GM12878 (cell line): Measurements from ENCODE around the gene SLC2A5. TPM values are rescaled to one million over a fixed set of nuclear protein-coding genes. Genes with fewer than 3 reads are reported as not detected.

Source experiments
- ATAC-seq: fragments of 200-7000 bp; cut with Tn5 transposase; 3 replicates; pipeline ENCODE4 v1.9.1; 2020; ENCODE audit warnings: mild to moderate bottlenecking, moderate library complexity
- BruUV-seq: library from RNA; stranded (reverse); fragments of 400-500 nt; replicated peaks from 2 replicates; lab custom pipeline; 2021; lab: Mats Ljungman, UMichigan
- CTCF ChIA-PET: fragments of 300-600 bp; sonication (Branson Sonifier 250); formaldehyde crosslinking; extraction: SDS; loops from one replicate; lab custom pipeline; 2021; ENCODE audit warnings: inconsistent platforms; lab: Yijun Ruan, JAX
- POLR2A ChIA-PET: fragments of 350-600 bp; formaldehyde crosslinking; extraction: SDS; loops from one replicate; lab custom pipeline; 2021; ENCODE audit warnings: inconsistent platforms; lab: Charles Lee
- RAD21 ChIA-PET: fragments of 300-600 bp; sonication (Branson Sonifier 250); formaldehyde crosslinking; loops from one replicate; lab custom pipeline; 2023; ENCODE audit warnings: antibody characterized with exemption; ENCODE audit not compliant: unreplicated experiment; lab: Charles Lee
- SMC1A ChIA-PET: fragments of 300-600 bp; sonication (Branson Sonifier 250); formaldehyde crosslinking; loops from one replicate; lab custom pipeline; 2023; ENCODE audit not compliant: unreplicated experiment, uncharacterized antibody; lab: Charles Lee
- DNase-seq: peaks from one replicate; pipeline ENCODE4 v3.0.0-alpha.2; 2011; ENCODE audit warnings: low read depth, low spot score
- FAIRE-seq: peaks from 3 replicates; lab custom pipeline; 2011; peaks lifted over from hg19 to GRCh38; lab: Jason Lieb, UNC
- H2AFZ ChIP-seq: 2 replicates; pipeline ENCODE4 v1.6.0; 2011; ENCODE audit warnings: low read depth, low read length, control low read depth; ENCODE audit not compliant: control insufficient read depth
- H3K27ac ChIP-seq: 2 replicates; pipeline ENCODE4 v1.5.1; 2011; ENCODE audit warnings: control low read depth; ENCODE audit not compliant: control insufficient read depth, insufficient read depth
- H3K27me3 ChIP-seq, 2 experiments: replicated peaks in 1 of 2; 2 replicates each; pipeline versions ENCODE4 v1.6.0 to v1.6.1; 2011; ENCODE audit warnings: low read length in 1 of 2; ENCODE audit not compliant: control insufficient read depth in 2 of 2, insufficient read depth in 2 of 2
- H3K36me3 ChIP-seq, 2 experiments: 2 replicates each; pipeline ENCODE4 v1.5.1; 2011; ENCODE audit warnings: low read length in 1 of 2; ENCODE audit not compliant: control insufficient read depth in 2 of 2, insufficient read depth in 2 of 2
- H3K4me1 ChIP-seq: 2 replicates; pipeline ENCODE4 v1.6.1; 2011; ENCODE audit warnings: mild to moderate bottlenecking, low read length, moderate library complexity, mixed read lengths; ENCODE audit not compliant: control insufficient read depth, insufficient read depth
- H3K4me2 ChIP-seq: 2 replicates; pipeline ENCODE4 v1.6.0; 2011; ENCODE audit warnings: control low read depth; ENCODE audit not compliant: control insufficient read depth, insufficient read depth
- H3K4me3 ChIP-seq: fragments of 200-600 bp; sonication (generic); 2 replicates; pipeline ENCODE4 v1.5.1; 2016
- H3K79me2 ChIP-seq: 2 replicates; pipeline ENCODE4 v1.6.0; 2011; ENCODE audit warnings: low read length; ENCODE audit not compliant: control insufficient read depth, insufficient read depth
- H3K9ac ChIP-seq: 2 replicates; pipeline ENCODE4 v1.8.0; 2011; ENCODE audit warnings: low read length, control low read depth, mixed read lengths; ENCODE audit not compliant: control insufficient read depth, insufficient read depth
- H3K9me3 ChIP-seq: replicated peaks from 3 replicates; pipeline ENCODE4 v1.5.1; 2011; ENCODE audit warnings: mild to moderate bottlenecking, low read length; ENCODE audit not compliant: control insufficient read depth, insufficient read depth
- H4K20me1 ChIP-seq: 2 replicates; pipeline ENCODE4 v1.6.0; 2011; ENCODE audit not compliant: control insufficient read depth, insufficient read depth
- FOS ChIP-seq: IDR thresholded peaks from 3 replicates; pipeline ENCODE4 v1.6.1; 2011; ENCODE audit warnings: borderline replicate concordance; ENCODE audit not compliant: insufficient read length; ENCODE audit errors: extremely low read depth
- IKZF2 ChIP-seq, 2 experiments: fragments of 450-650 bp; IDR thresholded peaks; 2 replicates each; pipeline ENCODE4 v1.6.1; 2017; ENCODE audit warnings: mild to moderate bottlenecking in 2 of 2, moderate library complexity in 2 of 2
- IRF4 ChIP-seq: IDR thresholded peaks from 2 replicates; pipeline ENCODE4 v1.6.1; 2011; ENCODE audit warnings: low read depth, low read length
- MEF2A ChIP-seq: IDR thresholded peaks from 2 replicates; pipeline ENCODE4 v1.6.1; 2011; ENCODE audit warnings: low read depth, mild to moderate bottlenecking, low read length, moderate library complexity; ENCODE audit not compliant: insufficient read depth
- USF2 ChIP-seq: IDR thresholded peaks from 2 replicates; pipeline ENCODE4 v1.6.1; 2011; ENCODE audit warnings: low read depth, low read length, improper control_type of control experiment, borderline replicate concordance
- WGBS: methylation state at CpG from one replicate; pipeline ENCODE4 v1.1.6; 2016; ENCODE audit warnings: low lambda C conversion rate; ENCODE audit not compliant: insufficient replicate concordance, insufficient coverage; ENCODE audit errors: missing lambda C conversion rate; 5-methylcytosine and 5-hydroxymethylcytosine counted together
- in situ Hi-C: fragments of 300-500 bp; cut with MboI; formaldehyde crosslinking; loops from 9 replicates; pipeline ENCODE4 v1.14.3; 2018; ENCODE audit warnings: mixed read lengths
- intact Hi-C: fragments of 100-400 bp; cut with micrococcal nuclease; formaldehyde crosslinking; loops from one replicate; pipeline ENCODE4 v1.14.2; 2022; ENCODE audit not compliant: unreplicated experiment
- polyA plus RNA-seq, 11 experiments: library from polyadenylated mRNA; depleted of rRNA in 4 of 11; unstranded in 6 of 11; stranded (reverse) in 5 of 11; fragments of >200 nt; fragmentation: Nextera tagmentation in 4 of 11; fragmentation: Illumina TruSeq in 1 of 11; extraction: Ambion mirVana in 4 of 11; extraction: Trizol in 1 of 11; gene quantifications; 1 replicate in 1 of 11; 2 replicates in 10 of 11; pipeline versions ENCODE4 v1.2.1 to v1.2.3, GENCODE V29; 2011 to 2016; ENCODE audit warnings: inconsistent platforms in 2 of 11, missing spikeins in 2 of 11, low read depth in 1 of 11
- total RNA-seq, 4 experiments: library from RNA; depleted of rRNA in 3 of 4; stranded (reverse); fragments of >200 nt in 3 of 4; fragmentation: Illumina TruSeq in 1 of 4; extraction: Trizol in 1 of 4; gene quantifications; 2 replicates each; pipeline versions ENCODE4 v1.2.1 to v1.2.3, GENCODE V29; 2013 to 2021
- TF ChIP-seq, protein P1 (sequence below): fragments of 450-650 bp; formaldehyde crosslinking; IDR thresholded peaks from 2 replicates; pipeline ENCODE4 v1.5.0; 2022; ENCODE audit warnings: mild to moderate bottlenecking, missing genetic modification characterization

Gene SLC2A5
- total and polyA plus RNA-seq, 10 of the 15 experiments (the other 5 are each of a cell fraction or from before 2014, with no cell fraction given), result 4.5 to 76.6 (median 23.9) TPM

GRCh38 chr1:9093091-9093490, 23.7 kb upstream of the SLC2A5 start:
- CTCF ChIA-PET, result interaction anchor here (0.7 to 1.5 kb wide), 4 partner anchors 8 to 179 kb away, joined by 3 to 8 read pairs (median 4); no protein-coding TSS in a partner anchor

DNA sequence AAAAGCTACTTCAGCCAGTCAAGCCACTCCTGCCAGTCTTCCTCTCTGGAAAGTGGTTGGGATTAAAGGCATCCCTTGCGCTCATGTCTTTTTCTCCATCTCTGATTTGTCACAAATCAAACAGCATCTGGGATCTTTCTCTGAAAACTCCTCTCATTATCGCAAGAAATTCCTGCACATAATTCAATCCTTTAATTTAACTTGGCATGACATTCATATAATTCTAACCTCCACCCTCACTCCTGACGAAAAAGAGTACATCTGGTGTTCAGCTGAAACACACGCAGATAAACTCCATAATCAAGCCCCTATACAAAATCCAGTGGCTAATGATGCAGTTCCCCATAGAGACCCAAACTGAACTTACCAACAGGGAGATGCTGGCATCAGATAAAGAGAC, 19.4 kb upstream of the SLC2A5 start:
- Histone ChIP-seq H3K4me2 (no peak overlapping the region), H3K4me1 (no peaks in the 10 kb centered on the region), H4K20me1 (no peaks in the 10 kb centered on the region), H3K36me3 (no peaks in the 10 kb centered on the region), H3K27ac (no peak overlapping the region), H3K27me3 (no peaks in the 10 kb centered on the region; a peak in 2 of 4 replicates), H3K4me3 (no peak overlapping the region), H3K9ac (no peak overlapping the region), H3K79me2 (no peaks in the 10 kb centered on the region), H2AFZ (no peak overlapping the region), H3K9me3 (peaks cover 4% of the 10 kb centered on the region; the same call in 2 of the 3 replicates)
- intact Hi-C loops, result no loop called here
- SMC1A ChIA-PET, result interaction anchor here (1.6 kb wide), 1 partner anchor 8 kb away, joined by 3 read pairs; no protein-coding TSS in a partner anchor
- POLR2A ChIA-PET, result interaction anchor here (0.8 kb wide), 1 partner anchor 10 kb away, joined by 3 read pairs; no protein-coding TSS in a partner anchor
- FAIRE-seq, result no peak
- no peak for DNase-seq
- WGBS, result 46% methylated on average over 4 of the region's 4 CpGs
- TF ChIP-seq MEF2A (no peak), FOS (no peak), USF2 (no peak)
- TF ChIP-seq, protein P1, sequence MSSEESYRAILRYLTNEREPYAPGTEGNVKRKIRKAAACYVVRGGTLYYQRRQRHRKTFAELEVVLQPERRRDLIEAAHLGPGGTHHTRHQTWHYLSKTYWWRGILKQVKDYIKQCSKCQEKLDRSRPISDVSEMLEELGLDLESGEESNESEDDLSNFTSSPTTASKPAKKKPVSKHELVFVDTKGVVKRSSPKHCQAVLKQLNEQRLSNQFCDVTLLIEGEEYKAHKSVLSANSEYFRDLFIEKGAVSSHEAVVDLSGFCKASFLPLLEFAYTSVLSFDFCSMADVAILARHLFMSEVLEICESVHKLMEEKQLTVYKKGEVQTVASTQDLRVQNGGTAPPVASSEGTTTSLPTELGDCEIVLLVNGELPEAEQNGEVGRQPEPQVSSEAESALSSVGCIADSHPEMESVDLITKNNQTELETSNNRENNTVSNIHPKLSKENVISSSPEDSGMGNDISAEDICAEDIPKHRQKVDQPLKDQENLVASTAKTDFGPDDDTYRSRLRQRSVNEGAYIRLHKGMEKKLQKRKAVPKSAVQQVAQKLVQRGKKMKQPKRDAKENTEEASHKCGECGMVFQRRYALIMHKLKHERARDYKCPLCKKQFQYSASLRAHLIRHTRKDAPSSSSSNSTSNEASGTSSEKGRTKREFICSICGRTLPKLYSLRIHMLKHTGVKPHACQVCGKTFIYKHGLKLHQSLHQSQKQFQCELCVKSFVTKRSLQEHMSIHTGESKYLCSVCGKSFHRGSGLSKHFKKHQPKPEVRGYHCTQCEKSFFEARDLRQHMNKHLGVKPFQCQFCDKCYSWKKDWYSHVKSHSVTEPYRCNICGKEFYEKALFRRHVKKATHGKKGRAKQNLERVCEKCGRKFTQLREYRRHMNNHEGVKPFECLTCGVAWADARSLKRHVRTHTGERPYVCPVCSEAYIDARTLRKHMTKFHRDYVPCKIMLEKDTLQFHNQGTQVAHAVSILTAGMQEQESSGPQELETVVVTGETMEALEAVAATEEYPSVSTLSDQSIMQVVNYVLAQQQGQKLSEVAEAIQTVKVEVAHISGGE (CRISPR knock-in tag), result no peak
- RAD21 ChIA-PET, result no interaction called here
- ATAC-seq, result no peak
- BruUV-seq, result no TSS peak
- in situ Hi-C loops, result no loop called here
- CTCF ChIA-PET, result no interaction called here

More at GRCh38 chr1:9093091-9093490, 23.7 kb upstream of the SLC2A5 start:
- TF ChIP-seq IRF4, result no peak
- TF ChIP-seq IKZF2 (IDR thresholded peaks at IDR 0.05), result 0 out of 4 replicates have a peak, but pooled peaks of 1 of the 2 experiments have one; percentile 13
- WGBS, result 51% methylated on average over 6 of the region's 6 CpGs
- intact Hi-C loops (no loop called here), in situ Hi-C loops (no loop called here)
- RAD21 ChIA-PET, result interaction anchor here (1.1 to 1.4 kb wide), 2 partner anchors 9 to 88 kb away, joined by 3 read pairs; no protein-coding TSS in a partner anchor
- H3K27ac ChIP-seq, result no peak overlapping the region
- H3K4me2 ChIP-seq, result no peak overlapping the region
- POLR2A ChIA-PET, result interaction anchor here (1.5 kb wide), 1 partner anchor 12 kb away, joined by 12 read pairs; no protein-coding TSS in a partner anchor
- H3K4me3 ChIP-seq, result no peak overlapping the region
- ATAC-seq (no peak), FAIRE-seq (no peak), DNase-seq (no peak)
- no peaks in the 10 kb centered on the region; a peak in 2 of 4 replicates for H3K27me3 ChIP-seq
- no peak overlapping the region for H3K9ac ChIP-seq
- no peaks in the 10 kb centered on the region for H3K36me3 ChIP-seq
- no peak overlapping the region for H2AFZ ChIP-seq
- BruUV-seq, result no TSS peak
- no peaks in the 10 kb centered on the region for H3K4me1 ChIP-seq
- H3K9me3 ChIP-seq, result no peaks in the 10 kb centered on the region; the same call in 1 of the 3 replicates
- H3K79me2 ChIP-seq, result no peaks in the 10 kb centered on the region
- SMC1A ChIA-PET, result interaction anchor here (0.6 to 2.2 kb wide), 7 partner anchors 8 to 81 kb away, joined by 3 to 5 read pairs (median 3); no protein-coding TSS in a partner anchor
- H4K20me1 ChIP-seq, result no peaks in the 10 kb centered on the region
